Dermis blood vessel endothelial cell (primary cell): ENCODE results near the gene ATF6. TPM values are rescaled to one million over a fixed set of nuclear protein-coding genes. Genes with fewer than 3 reads are reported as not detected.
A peak's percentile ranks its signal among the peaks of the same experiment; 100 is the strongest.
"Not testable (repeated sequence)": the region's sequence is repeated elsewhere in the genome, so short reads cannot be mapped to it uniquely, and the experiment has no call there.

Experiments used
- DNase-seq: peaks from one replicate; pipeline ENCODE4 v3.0.0; 2010
- total RNA-seq: library from RNA; depleted of rRNA; stranded (reverse); fragments of >200 nt; gene quantifications from 2 replicates; pipeline ENCODE4 v1.2.3, GENCODE V29; 2014

Gene ATF6
- total RNA-seq, 1 donor from 2014 or later: 65.0 TPM

DNA sequence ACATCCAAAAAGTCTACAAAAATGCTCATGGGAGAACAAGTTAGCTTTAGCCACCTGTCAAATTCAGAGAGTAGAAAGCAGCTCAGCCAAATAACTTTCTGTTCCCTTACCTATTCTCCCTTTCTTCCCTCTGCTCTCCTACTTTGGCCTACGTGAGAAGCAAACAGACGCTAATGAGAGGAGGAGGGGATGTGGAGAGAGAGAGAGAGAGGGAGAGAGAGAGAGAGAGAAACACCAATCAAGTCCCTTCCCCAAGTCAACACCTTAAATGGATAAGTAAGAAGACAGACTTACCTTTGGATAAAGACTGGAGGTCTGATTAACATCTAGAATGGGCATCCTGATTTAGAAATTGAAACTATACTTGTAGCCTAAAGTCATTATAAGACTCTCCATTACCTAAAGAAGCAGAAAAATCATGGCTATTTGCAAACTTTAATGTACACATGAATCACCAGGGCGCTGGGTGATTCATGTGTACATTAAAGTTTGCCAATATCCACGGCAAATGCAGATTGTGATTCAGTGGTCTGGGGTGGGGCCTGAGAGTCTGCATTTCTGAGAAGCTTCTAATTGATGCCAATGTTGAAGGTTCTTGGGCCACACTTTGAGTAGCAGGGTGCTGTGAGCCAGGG, 29.7 kb upstream of the ATF6 start:
- no peak for DNase-seq

DNA sequence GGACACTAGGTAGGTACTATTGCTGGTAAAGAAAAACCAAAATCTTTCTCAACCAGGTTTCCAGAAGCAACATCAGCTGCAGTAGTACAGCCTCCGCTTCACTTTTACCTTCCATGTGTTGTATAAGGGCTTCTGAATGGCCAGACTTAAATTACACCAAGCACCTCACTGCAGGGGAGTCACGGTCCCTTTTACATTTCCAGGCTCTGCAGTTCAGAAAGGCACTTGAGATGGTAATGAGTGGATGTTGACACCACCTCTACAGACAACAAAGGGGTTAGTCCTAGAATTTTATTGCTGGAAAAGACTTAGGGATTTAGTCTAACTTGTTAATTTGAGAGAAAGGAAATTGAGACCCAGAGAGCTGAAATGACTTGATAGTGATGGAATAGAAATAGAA, 28.5 kb upstream of the ATF6 start:
- no peak for DNase-seq

DNA sequence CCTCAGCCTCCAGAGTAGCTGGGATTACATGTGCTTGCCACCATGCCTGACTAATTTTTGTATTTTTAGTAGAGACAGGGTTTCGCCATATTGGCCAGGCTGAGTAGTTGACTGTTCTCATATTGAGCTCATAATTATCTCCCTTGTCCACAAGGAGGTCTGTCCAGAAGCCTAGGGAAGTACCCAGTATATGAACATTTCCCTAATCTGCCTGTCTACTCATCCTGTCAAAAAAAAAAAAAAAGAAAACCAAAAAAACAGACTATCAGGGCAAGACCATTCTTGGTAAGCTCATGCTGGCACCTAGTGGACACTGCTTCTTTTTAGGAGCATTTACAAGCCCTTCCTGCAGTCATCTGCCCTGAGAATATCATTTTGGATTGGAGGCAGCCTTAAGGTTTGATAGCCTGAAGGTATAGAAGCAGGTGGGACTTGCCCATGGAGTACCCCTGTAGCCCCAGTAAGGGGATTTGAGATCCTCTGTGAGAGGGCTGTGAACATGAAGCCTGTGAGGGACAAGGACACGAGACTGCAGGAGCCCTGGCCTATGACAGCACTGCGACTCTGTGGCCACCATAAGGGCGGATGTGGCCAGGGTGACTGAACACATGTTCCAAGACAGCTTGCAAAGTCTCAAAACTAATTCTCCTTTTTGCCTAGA, 27.4 kb upstream of the ATF6 start:
- peak; percentile 78 for DNase-seq

DNA sequence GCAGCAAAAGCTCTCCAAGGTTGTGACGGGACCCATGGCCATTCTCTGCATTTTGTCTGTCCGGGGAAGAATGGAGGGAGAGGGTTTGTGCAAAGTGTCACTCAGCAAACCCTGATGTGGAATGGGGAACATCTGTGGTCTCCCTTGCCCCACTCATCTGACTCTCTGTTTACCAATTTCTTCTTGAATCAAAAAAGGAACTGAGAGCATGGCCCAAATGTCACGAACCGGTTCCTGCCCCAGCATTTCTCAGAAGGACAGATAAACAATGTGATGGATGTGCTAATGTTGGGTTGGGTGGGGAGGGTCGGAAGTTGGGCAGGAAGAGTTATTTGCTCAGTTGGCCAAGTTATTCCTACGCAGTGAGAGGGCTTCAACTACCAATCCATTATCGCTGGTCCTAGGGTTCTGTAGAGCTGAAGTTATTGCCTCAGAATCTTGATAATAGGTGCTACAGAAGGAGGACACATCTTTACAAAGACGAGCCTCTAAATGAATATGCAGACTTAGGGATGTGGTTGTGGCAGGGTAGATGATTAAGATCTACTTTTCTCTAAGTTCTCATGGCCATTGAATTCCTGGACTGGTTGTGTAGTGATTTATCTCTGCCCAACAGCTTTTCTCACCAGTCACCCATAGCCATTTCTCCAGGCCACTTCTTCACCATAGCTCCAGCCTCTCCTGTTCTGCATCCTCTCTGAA, 26.1 kb upstream of the ATF6 start:
- DNase-seq: no peak

DNA sequence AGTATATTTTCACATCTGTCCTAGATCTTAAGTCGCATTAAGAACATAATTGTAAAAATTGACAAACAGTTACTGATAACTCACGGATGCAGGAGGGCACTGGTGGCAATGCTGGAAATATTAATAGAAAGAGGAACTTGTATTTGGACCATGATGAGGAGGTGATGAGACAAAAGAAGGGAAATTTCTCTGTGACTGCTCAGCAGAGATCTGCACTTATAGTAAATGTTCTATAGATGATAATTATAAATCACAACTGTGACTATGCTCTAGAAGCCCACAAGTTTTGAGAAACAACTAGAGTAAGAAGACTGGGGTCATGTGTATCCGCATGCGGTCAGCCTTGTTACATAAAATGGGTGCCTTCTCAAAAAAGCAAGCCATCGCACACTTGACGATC, 25.2 kb upstream of the ATF6 start:
- DNase-seq: no peak

- DNase-seq: no peak
Measured at GRCh38 chr1:161743231-161743630, 22.9 kb upstream of the ATF6 start.

- no peak for DNase-seq
Measured at GRCh38 chr1:161747801-161748200, 18.3 kb upstream of the ATF6 start.

DNA sequence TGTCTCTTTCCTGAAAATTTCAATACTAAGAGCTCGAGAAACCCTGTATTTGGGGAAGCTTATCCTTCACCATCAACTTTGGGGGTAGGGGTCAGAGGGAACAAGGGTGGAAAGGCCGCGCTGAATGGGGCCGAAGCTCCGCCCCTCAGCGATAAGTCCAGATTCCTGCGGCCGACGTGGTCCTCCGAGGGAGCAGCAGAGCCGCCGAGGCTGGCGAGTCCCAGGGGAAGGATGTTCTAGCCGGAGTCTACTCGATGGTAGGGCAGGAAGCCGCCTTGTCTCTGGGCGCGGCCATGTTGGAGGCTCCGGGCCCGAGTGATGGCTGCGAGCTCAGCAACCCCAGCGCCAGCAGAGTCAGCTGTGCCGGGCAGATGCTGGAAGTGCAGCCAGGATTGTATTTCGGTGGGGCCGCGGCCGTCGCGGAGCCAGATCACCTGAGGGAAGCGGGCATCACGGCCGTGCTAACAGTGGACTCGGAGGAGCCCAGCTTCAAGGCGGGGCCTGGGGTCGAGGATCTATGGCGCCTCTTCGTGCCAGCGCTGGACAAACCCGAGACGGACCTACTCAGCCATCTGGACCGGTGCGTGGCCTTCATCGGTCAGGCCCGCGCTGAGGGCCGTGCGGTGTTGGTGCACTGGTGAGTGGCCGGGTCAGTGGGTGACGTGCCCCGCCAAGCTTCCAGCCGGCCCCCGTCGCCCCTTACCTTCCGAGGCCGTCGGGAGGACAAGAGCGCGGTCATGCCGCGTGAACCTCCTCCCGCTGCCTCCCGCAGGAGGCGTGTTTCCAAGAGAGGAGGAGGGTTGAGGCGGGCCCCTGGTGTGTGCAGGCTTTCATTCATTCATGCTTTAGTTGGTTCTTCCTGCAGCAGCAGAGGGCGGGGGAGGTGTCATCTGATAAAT, 16.4 kb upstream of the ATF6 start, which contains the start of gene DUSP12:
TSS of gene DUSP12 (plus strand) at position 278 of the 899 bp plus-strand sequence. CDS start at position 294, 16 bp downstream.
- peak; percentile 98 for DNase-seq

- peak; percentile 54 for DNase-seq
Measured at GRCh38 chr1:161763522-161764098, 2.5 kb upstream of the ATF6 start.

GRCh38 chr1:161768461-161768860, 2.3 kb downstream of the ATF6 start:
- no peak for DNase-seq

GRCh38 chr1:161768986-161769672, 3.0 kb downstream of the ATF6 start:
- DNase-seq: peak; percentile 72

DNA sequence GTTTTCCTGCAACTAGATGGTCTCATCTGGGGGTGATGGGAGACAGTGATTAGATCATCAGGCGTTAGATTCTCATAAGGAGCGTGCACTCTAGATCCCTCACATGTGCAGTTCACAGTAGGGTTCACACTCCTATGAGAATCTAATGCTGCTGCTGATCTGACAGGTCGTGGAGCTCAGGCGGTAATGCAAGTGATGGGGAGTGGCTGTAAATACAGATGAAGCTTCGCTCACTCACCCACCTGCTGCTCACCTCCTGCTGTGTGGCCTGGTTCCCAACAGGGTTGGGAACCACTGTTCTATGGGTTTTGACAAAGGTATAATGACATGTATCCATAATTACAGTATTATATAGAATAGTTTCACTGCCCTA, 3.5 kb downstream of the ATF6 start:
- DNase-seq: not testable (repeated sequence)

GRCh38 chr1:161770250-161770649, 4.1 kb downstream of the ATF6 start:
- DNase-seq: no peak

GRCh38 chr1:161771161-161771560, 5.0 kb downstream of the ATF6 start:
- DNase-seq: no peak

DNA sequence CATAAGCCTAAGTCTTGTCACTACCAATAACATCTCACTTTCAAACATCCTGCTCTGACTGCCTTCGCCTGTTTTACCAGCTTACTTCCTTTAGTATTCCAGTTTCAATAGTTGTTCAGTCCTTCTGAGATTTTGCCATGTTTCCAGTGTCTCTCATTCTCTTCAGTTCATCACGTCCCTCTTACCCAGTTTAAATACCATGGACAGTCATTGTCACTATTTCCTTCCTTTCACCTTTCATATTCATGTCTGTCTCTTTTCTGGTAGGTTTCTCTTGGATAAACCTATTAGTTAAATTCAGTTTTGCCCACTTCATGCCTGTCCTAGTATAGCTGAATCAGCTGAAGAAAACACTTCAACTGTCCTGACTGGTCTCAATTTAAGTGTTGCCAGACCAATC, 5.9 kb downstream of the ATF6 start:
- DNase-seq: peak; percentile 26

GRCh38 chr1:161772397-161772796, 6.3 kb downstream of the ATF6 start:
- DNase-seq: peak; percentile 49

DNA sequence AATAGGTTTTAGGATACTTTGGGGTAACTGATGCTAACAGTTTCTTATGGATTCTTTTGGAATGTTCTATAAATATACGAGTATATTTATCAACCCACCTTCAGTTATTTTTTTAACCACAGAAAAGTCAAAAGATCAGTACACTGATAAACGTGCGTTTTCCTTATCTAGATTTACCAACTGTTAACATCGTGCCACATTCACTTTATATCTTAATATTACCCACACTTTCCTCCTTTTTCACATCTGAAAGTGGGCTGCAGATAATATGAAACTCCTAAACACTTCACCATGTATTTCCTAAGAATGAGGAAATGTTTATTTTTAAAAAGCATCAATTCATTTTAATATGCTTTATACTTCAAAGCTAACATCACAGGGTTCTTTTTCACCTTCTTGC, 7.7 kb downstream of the ATF6 start:
- no peak for DNase-seq

- no peak for DNase-seq
Measured at GRCh38 chr1:161777261-161777660, 11.1 kb downstream of the ATF6 start.

DNA sequence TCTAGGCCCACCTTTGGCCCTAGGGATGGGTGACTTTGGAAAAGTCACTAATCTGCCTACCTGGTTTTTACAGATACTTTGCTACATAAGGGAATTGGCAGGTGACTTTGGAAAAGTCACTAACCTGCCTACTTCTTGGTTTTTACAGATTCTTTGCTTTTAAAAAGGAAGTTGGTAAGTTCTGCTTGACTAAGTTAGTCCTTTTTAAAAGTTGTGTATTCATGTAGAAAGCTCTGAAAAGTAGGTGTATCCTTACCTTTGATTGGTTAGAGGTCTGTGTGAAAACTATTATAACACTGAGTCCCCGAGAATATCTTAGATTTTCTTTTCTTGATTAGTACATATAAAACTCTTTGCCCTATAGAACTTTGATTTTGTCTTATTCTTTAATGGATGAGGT, 12.4 kb downstream of the ATF6 start:
- no peak for DNase-seq

- no peak for DNase-seq
Measured at GRCh38 chr1:161779393-161779792, 13.3 kb downstream of the ATF6 start.

DNA sequence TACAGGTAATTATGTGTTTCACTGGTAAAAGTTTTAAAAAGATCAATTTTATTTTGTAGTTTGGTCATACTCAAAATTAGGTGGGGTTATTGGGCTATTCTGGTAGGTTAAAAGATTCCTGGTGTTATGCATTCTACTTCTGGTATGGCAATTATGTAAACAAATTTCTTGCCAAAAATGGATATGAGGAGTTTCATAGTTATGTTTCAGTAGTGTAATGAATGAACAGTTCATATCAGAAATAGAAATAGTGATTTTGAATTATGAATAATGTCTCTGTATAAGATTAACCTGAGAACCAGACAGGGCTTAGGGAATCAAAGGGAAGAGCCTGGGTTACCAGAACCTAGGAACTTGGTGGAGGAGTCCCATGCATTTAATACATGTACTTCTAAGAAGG, 15.9 kb downstream of the ATF6 start:
- no peak for DNase-seq

GRCh38 chr1:161782886-161783285, 16.8 kb downstream of the ATF6 start:
- DNase-seq: no peak
